Smooth muscle cell (in vitro differentiated cells): ENCODE data around the gene TLR9. TPM values are rescaled to one million over a fixed set of nuclear protein-coding genes. Genes with fewer than 3 reads are reported as not detected.

ENCODE experiments used
- DNase-seq: peaks from one replicate; lab custom pipeline; 2025; ENCODE audit not compliant: unreplicated experiment; lab: John Stamatoyannopoulos, UW
- H2AFZ ChIP-seq: fragments of 200-600 bp; sonication (generic); 2 replicates; pipeline ENCODE4 v1.6.0; 2016; ENCODE audit warnings: antibody characterized with exemption, low read depth, mild to moderate bottlenecking
- H3F3A ChIP-seq: fragments of 200-600 bp; sonication (generic); 2 replicates; pipeline ENCODE4 v1.6.0; 2017; ENCODE audit warnings: antibody characterized with exemption, low read depth
- H3K27ac ChIP-seq: fragments of 200-600 bp; sonication (generic); 2 replicates; pipeline ENCODE4 v1.5.1; 2016; ENCODE audit warnings: low read depth, mild to moderate bottlenecking
- H3K27me3 ChIP-seq: fragments of 200-600 bp; sonication (generic); 2 replicates; pipeline ENCODE4 v1.6.1; 2016; ENCODE audit warnings: low read depth, mild to moderate bottlenecking
- H3K36me3 ChIP-seq: fragments of 200-600 bp; sonication (generic); 2 replicates; pipeline ENCODE4 v1.5.1; 2016; ENCODE audit warnings: low read depth
- H3K4me1 ChIP-seq: fragments of 200-600 bp; sonication (generic); 2 replicates; pipeline ENCODE4 v1.5.1; 2016; ENCODE audit warnings: low read depth
- H3K4me2 ChIP-seq: fragments of 200-600 bp; sonication (generic); 2 replicates; pipeline ENCODE4 v1.6.0; 2016; ENCODE audit warnings: mild to moderate bottlenecking
- H3K4me3 ChIP-seq: fragments of 200-600 bp; sonication (generic); 2 replicates; pipeline ENCODE4 v1.5.1; 2016; ENCODE audit warnings: mild to moderate bottlenecking
- H3K79me2 ChIP-seq: fragments of 200-600 bp; sonication (generic); 2 replicates; pipeline ENCODE4 v1.6.0; 2016; ENCODE audit warnings: low read depth, mild to moderate bottlenecking
- H3K9ac ChIP-seq: fragments of 200-600 bp; sonication (generic); 2 replicates; pipeline ENCODE4 v1.6.0; 2016; ENCODE audit warnings: low read depth
- H3K9me3 ChIP-seq: fragments of 200-600 bp; sonication (generic); replicated peaks from 2 replicates; pipeline ENCODE4 v1.5.1; 2016; ENCODE audit warnings: low read depth
- H4K20me1 ChIP-seq: fragments of 200-600 bp; sonication (generic); 2 replicates; pipeline ENCODE4 v1.6.0; 2016; ENCODE audit warnings: low read depth
- CTCF ChIP-seq: fragments of 200-600 bp; sonication (generic); IDR thresholded peaks from 2 replicates; pipeline ENCODE4 v1.5.1; 2017; ENCODE audit warnings: borderline replicate concordance, mild to moderate bottlenecking, antibody characterized with exemption; ENCODE audit not compliant: insufficient read depth, poor library complexity, severe bottlenecking
- WGBS: methylation state at CpG from one replicate; pipeline ENCODE4 v1.1.7; 2016; ENCODE audit warnings: low lambda C conversion rate; 5-methylcytosine and 5-hydroxymethylcytosine counted together
- polyA plus RNA-seq: library from polyadenylated mRNA; unstranded; fragments of >200 nt; fragmentation: Nextera tagmentation; extraction: Ambion mirVana; gene quantifications from 2 replicates; pipeline ENCODE4 v1.2.1, GENCODE V29; 2016
- total RNA-seq: library from RNA; depleted of rRNA; stranded (reverse); fragments of >200 nt; gene quantifications from 2 replicates; pipeline ENCODE4 v1.2.3, GENCODE V29; 2014

TLR9 gene
- total and polyA plus RNA-seq, 2 experiments from 2014 or later: 0.09 TPM; not detected in 1

DNA sequence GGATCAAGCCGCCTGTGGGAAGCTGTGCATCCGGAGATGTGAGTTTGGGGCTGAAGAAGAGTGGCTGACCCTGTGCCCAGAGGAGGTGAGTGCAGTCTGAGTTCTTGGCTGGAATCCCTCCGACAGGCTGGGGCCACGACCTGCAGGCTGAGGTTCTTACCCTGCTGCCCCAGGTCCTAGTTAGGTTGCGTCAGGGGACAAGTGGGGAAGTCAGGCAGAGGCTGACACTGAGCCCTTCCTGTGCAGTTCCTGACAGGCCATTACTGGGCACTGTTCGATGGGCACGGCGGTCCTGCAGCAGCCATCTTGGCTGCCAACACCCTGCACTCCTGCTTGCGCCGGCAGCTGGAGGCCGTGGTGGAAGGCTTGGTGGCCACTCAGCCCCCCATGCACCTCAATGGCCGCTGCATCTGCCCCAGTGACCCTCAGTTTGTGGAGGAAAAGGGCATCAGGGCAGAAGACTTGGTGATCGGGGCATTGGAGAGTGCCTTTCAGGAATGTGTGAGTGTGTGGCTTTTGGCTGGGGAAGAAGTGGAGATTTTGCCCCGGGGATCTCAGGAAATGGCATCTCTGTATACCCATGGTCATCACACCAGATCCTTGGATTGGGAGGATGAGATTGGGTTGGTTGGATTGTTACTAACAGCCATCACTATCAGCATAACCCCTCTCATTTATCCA lies 21.4 kb upstream of the TLR9 start:
- 91% methylated on average over 14 of the region's 14 CpGs for WGBS
- H3K79me2 ChIP-seq: no peaks in the 10 kb centered on the region
- no peaks in the 10 kb centered on the region for H3K36me3 ChIP-seq
- H3K4me1 ChIP-seq: peaks cover 4% of the 10 kb centered on the region
- no peak overlapping the region for H2AFZ ChIP-seq
- no peak overlapping the region for H3K4me3 ChIP-seq
- DNase-seq: no peak
- no peak overlapping the region for H3K9ac ChIP-seq
- no peak overlapping the region for H3K27ac ChIP-seq
- H3F3A ChIP-seq: peaks cover 4% of the 10 kb centered on the region
- H4K20me1 ChIP-seq: no peaks in the 10 kb centered on the region
- H3K27me3 ChIP-seq: no peaks in the 10 kb centered on the region
- no peak for TF ChIP-seq CTCF
- no peak overlapping the region for H3K4me2 ChIP-seq
- H3K9me3 ChIP-seq: no peaks in the 10 kb centered on the region

GRCh38 chr3:52246264-52246620 lies 20.8 kb upstream of the TLR9 start:
- H3F3A ChIP-seq: peaks cover 10% of the 10 kb centered on the region
- H4K20me1 ChIP-seq: no peaks in the 10 kb centered on the region
- TF ChIP-seq CTCF: no peak
- H3K27ac ChIP-seq: no peak overlapping the region
- H3K9ac ChIP-seq: peak overlapping the region; percentile 50
- peak overlapping the region; percentile 86 for H3K4me2 ChIP-seq
- H3K79me2 ChIP-seq: no peaks in the 10 kb centered on the region
- H3K27me3 ChIP-seq: no peaks in the 10 kb centered on the region
- H3K9me3 ChIP-seq: no peaks in the 10 kb centered on the region
- H3K4me1 ChIP-seq: peaks cover 4% of the 10 kb centered on the region
- peak overlapping the region; percentile 54 for H3K4me3 ChIP-seq
- no peak for DNase-seq
- H2AFZ ChIP-seq: no peak overlapping the region
- no peaks in the 10 kb centered on the region for H3K36me3 ChIP-seq
- 34% methylated on average over 8 of the region's 8 CpGs for WGBS

GRCh38 chr3:52245322-52246263 lies 20.1 kb upstream of the TLR9 start, which contains the start of gene PPM1M:
TSS of gene PPM1M (plus strand) at chr3:52245759. CDS start at chr3:52245825, 66 bp downstream.
- H3K27ac ChIP-seq: no peak within 1 kb of the TSS
- DNase-seq: no peak
- no peaks in the 10 kb centered on the region for H3K36me3 ChIP-seq
- TF ChIP-seq CTCF: no peak
- no peaks in the 10 kb centered on the region for H3K79me2 ChIP-seq
- no peaks in the 10 kb centered on the region for H3K9me3 ChIP-seq
- peaks cover 4% of the 10 kb centered on the region for H3K4me1 ChIP-seq
- H3K4me2 ChIP-seq: peak within 1 kb of the TSS; percentile 86
- H2AFZ ChIP-seq: no peak within 1 kb of the TSS
- peak within 1 kb of the TSS; percentile 50 for H3K9ac ChIP-seq
- peaks cover 13% of the 10 kb centered on the region for H3F3A ChIP-seq
- WGBS: 6% methylated on average over 64 of the region's 98 CpGs
- peak within 1 kb of the TSS; percentile 54 for H3K4me3 ChIP-seq
- no peaks in the 10 kb centered on the region for H3K27me3 ChIP-seq
- no peaks in the 10 kb centered on the region for H4K20me1 ChIP-seq
